CD14-positive monocyte (primary cell): ENCODE results near the gene TCF7. TPM values are rescaled to one million over a fixed set of nuclear protein-coding genes. Genes with fewer than 3 reads are reported as not detected.

Source experiments
- DNase-seq, 3 donors: peaks; one replicate each; pipeline ENCODE4 v3.0.0-alpha.2; 2011 to 2022
- H2AFZ ChIP-seq: 2 replicates; pipeline ENCODE4 v1.6.0; 2012; ENCODE audit warnings: mild to moderate bottlenecking, low read depth, low read length, inconsistent platforms; ENCODE audit not compliant: insufficient read depth, poor library complexity, severe bottlenecking
- H3K27ac ChIP-seq, 2 donors: 1 replicate in 1 of 2; 2 replicates in 1 of 2; pipeline ENCODE4 v1.5.1; 2012 to 2013; ENCODE audit warnings: low read length in 2 of 2, control low read depth in 1 of 2, inconsistent platforms in 1 of 2, low read depth in 1 of 2, mild to moderate bottlenecking in 1 of 2
- H3K27me3 ChIP-seq, 2 donors: one replicate each; pipeline versions ENCODE4 v1.6.0 to v1.6.1; 2011 to 2013; ENCODE audit warnings: low read length in 2 of 2; ENCODE audit not compliant: control insufficient read depth in 2 of 2, insufficient read depth in 2 of 2
- H3K36me3 ChIP-seq, 2 donors: replicated peaks in 1 of 2; 1 replicate in 1 of 2; 2 replicates in 1 of 2; pipeline versions ENCODE4 v1.5.1 to v1.6.1; 2012 to 2013; ENCODE audit warnings: low read length in 2 of 2, control low read depth in 1 of 2, inconsistent platforms in 1 of 2, mild to moderate bottlenecking in 1 of 2; ENCODE audit not compliant: insufficient read depth in 2 of 2, control insufficient read depth in 1 of 2
- H3K4me1 ChIP-seq, 2 donors: 1 replicate in 1 of 2; 2 replicates in 1 of 2; pipeline versions ENCODE4 v1.5.1 to v1.6.1; 2012 to 2013; ENCODE audit warnings: low read length in 2 of 2, control low read depth in 1 of 2, inconsistent platforms in 1 of 2, mild to moderate bottlenecking in 1 of 2, moderate library complexity in 1 of 2; ENCODE audit not compliant: insufficient read depth in 2 of 2, control insufficient read depth in 1 of 2
- H3K4me2 ChIP-seq: replicated peaks from 2 replicates; pipeline ENCODE3; 2012; ENCODE audit warnings: low read length, moderate library complexity, mild to moderate bottlenecking; ENCODE audit not compliant: poor library complexity, severe bottlenecking; ENCODE audit errors: extremely low read depth
- H3K4me3 ChIP-seq, 3 experiments: fragments of 200-600 bp in 1 of 3; sonication (generic) in 1 of 3; replicated peaks in 1 of 3; 1 replicate in 2 of 3; 2 replicates in 1 of 3; pipeline ENCODE4 v1.5.1; 2011 to 2013; ENCODE audit warnings: low read length in 3 of 3, mild to moderate bottlenecking in 3 of 3, control low read depth in 2 of 3, low read depth in 2 of 3, inconsistent platforms in 1 of 3, moderate library complexity in 1 of 3
- H3K79me2 ChIP-seq: 2 replicates; pipeline ENCODE4 v1.6.0; 2012; ENCODE audit warnings: mild to moderate bottlenecking, control low read depth, inconsistent platforms, low read length, moderate library complexity; ENCODE audit not compliant: insufficient read depth
- H3K9ac ChIP-seq: 2 replicates; pipeline ENCODE4 v1.6.0; 2017; ENCODE audit warnings: low read length, mild to moderate bottlenecking; ENCODE audit not compliant: insufficient read depth, poor library complexity, severe bottlenecking
- H3K9me3 ChIP-seq, 2 donors: replicated peaks in 1 of 2; 1 replicate in 1 of 2; 2 replicates in 1 of 2; pipeline versions ENCODE4 v1.5.1 to v1.6.1; 2012 to 2013; ENCODE audit warnings: low read length in 2 of 2, control low read depth in 1 of 2; ENCODE audit not compliant: control insufficient read depth in 1 of 2, insufficient read depth in 1 of 2
- H4K20me1 ChIP-seq: 2 replicates; pipeline ENCODE4 v1.6.0; 2012; ENCODE audit warnings: mild to moderate bottlenecking, low read length, control low read depth, moderate library complexity; ENCODE audit not compliant: insufficient read depth
- H3K27ac Mint-ChIP-seq, 7 donors: one replicate each; pipeline ENCODE4 v1.8.0; 2020; ENCODE audit warnings: mild to moderate bottlenecking in 7 of 7, mixed read lengths in 7 of 7, moderate library complexity in 6 of 7, inconsistent platforms in 2 of 7
- H3K27me3 Mint-ChIP-seq, 3 donors: one replicate each; pipeline ENCODE4 v1.8.0; 2021 to 2022; ENCODE audit warnings: low read depth in 3 of 3, mild to moderate bottlenecking in 3 of 3, mixed read lengths in 3 of 3, moderate library complexity in 3 of 3, inconsistent platforms in 1 of 3
- H3K36me3 Mint-ChIP-seq, 2 donors: one replicate each; pipeline ENCODE4 v1.8.0; 2020; ENCODE audit warnings: mixed read lengths in 2 of 2, inconsistent platforms in 1 of 2, mild to moderate bottlenecking in 1 of 2
- H3K4me1 Mint-ChIP-seq: one replicate; pipeline ENCODE4 v1.8.0; 2020; ENCODE audit warnings: mild to moderate bottlenecking, mixed read lengths
- H3K4me3 Mint-ChIP-seq, 2 donors: one replicate each; pipeline ENCODE4 v1.8.0; 2020; ENCODE audit warnings: mild to moderate bottlenecking in 2 of 2, mixed read lengths in 2 of 2, moderate library complexity in 1 of 2
- H3K9me3 Mint-ChIP-seq, 7 donors: one replicate each; pipeline ENCODE4 v1.8.0; 2020 to 2022; ENCODE audit warnings: mixed read lengths in 7 of 7, mild to moderate bottlenecking in 6 of 7, moderate library complexity in 6 of 7, inconsistent platforms in 2 of 7
- CTCF ChIP-seq: fragments of 200-600 bp; IDR thresholded peaks from one replicate; pipeline ENCODE4 v1.8.0; 2022; ENCODE audit warnings: antibody characterized with exemption, mild to moderate bottlenecking
- WGBS: methylation state at CpG from one replicate; pipeline ENCODE4 v1.1.5; 2013; ENCODE audit warnings: missing lambda C conversion rate; ENCODE audit not compliant: insufficient coverage; 5-methylcytosine and 5-hydroxymethylcytosine counted together
- intact Hi-C, 2 donors: fragments of 100-400 bp; cut with micrococcal nuclease; formaldehyde crosslinking; loops; one replicate each; pipeline versions ENCODE4 v1.15.0 to v1.15.1; 2023
- polyA plus RNA-seq, 3 donors: library from polyadenylated mRNA; depleted of rRNA in 1 of 3; unstranded in 2 of 3; stranded (reverse) in 1 of 3; fragments of 300-500 nt in 2 of 3; fragments of >200 nt in 1 of 3; fragmentation: Illumina TruSeq in 2 of 3; gene quantifications; 1 replicate in 2 of 3; 2 replicates in 1 of 3; pipeline ENCODE4 v1.2.3, GENCODE V29; 2012 to 2021

The TCF7 gene
- polyA plus RNA-seq, 3 donors: 0.15 to 0.84 (median 0.83) TPM

GRCh38 chr5:134083517-134083916, 31.0 kb upstream of the TCF7 start:
- H3K9me3 ChIP-seq: no peaks in the 10 kb centered on the region
- H3K36me3 Mint-ChIP-seq: no peaks in the 10 kb centered on the region
- H3K4me3 Mint-ChIP-seq: no peak overlapping the region
- no peaks in the 10 kb centered on the region for H4K20me1 ChIP-seq
- peaks cover 5 to 7% (median 5%) of the 10 kb centered on the region in 3 donors for H3K27me3 Mint-ChIP-seq
- TF ChIP-seq CTCF: no peak
- WGBS: 69% methylated on average over 5 of the region's 5 CpGs
- no peaks in the 10 kb centered on the region for H3K4me1 Mint-ChIP-seq
- no peaks in the 10 kb centered on the region for H3K27me3 ChIP-seq
- H3K36me3 ChIP-seq: no peaks in the 10 kb centered on the region
- H3K4me2 ChIP-seq: no peak overlapping the region
- H3K27ac ChIP-seq: no peak overlapping the region
- no peaks in the 10 kb centered on the region for H3K79me2 ChIP-seq
- no peaks in the 10 kb centered on the region for H3K4me1 ChIP-seq
- intact Hi-C loops: no loop called here
- H3K27ac Mint-ChIP-seq: no peak overlapping the region
- H3K9ac ChIP-seq: no peak overlapping the region
- no peaks in the 10 kb centered on the region for H3K9me3 Mint-ChIP-seq
- DNase-seq: no peak
- H3K4me3 ChIP-seq: no peak overlapping the region
- no peak overlapping the region for H2AFZ ChIP-seq

DNA sequence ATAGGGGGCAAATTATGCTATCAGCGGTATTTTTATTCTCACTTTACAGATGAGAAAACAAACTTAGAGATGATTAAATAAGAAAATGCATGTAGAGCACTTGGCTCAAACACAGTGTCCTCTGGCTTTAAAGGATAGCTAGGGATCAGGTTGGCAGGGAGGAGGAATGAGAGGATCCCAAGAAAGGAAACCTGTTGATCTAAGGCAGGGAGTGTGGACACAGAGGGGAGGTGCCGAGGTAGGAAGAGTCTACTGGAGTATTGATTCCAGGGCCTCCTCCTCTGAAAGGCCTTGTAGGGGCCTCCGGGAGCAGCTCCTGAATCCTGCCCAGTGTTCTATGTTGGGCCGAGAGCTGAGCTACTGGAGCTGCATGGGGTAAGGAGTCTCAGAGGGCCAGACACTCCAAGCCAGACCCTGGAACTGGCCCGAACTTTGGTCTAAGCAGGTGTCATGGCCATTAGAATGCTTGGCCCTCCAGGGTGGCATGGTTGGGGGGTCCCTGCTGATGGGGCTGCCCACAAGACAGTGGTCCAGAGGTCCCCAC, 30.4 kb upstream of the TCF7 start:
- 100% methylated on average over 4 of the region's 5 CpGs for WGBS
- H3K9me3 ChIP-seq: no peaks in the 10 kb centered on the region
- no peaks in the 10 kb centered on the region for H3K36me3 ChIP-seq
- Mint-ChIP-seq H3K27me3 (peaks cover 3 to 7% (median 5%) of the 10 kb centered on the region in 3 donors), H3K4me1 (no peaks in the 10 kb centered on the region), H3K27ac (no peak overlapping the region), H3K36me3 (no peaks in the 10 kb centered on the region), H3K4me3 (no peak overlapping the region), H3K9me3 (no peaks in the 10 kb centered on the region)
- H3K79me2 ChIP-seq: no peaks in the 10 kb centered on the region
- no peak overlapping the region for H3K4me2 ChIP-seq
- no peak overlapping the region for H2AFZ ChIP-seq
- H4K20me1 ChIP-seq: no peaks in the 10 kb centered on the region
- no peaks in the 10 kb centered on the region for H3K4me1 ChIP-seq
- no peak for TF ChIP-seq CTCF
- no peak for DNase-seq
- no peak overlapping the region for H3K9ac ChIP-seq
- intact Hi-C loops: no loop called here
- no peak overlapping the region for H3K4me3 ChIP-seq
- no peak overlapping the region for H3K27ac ChIP-seq
- no peaks in the 10 kb centered on the region for H3K27me3 ChIP-seq
